ENCODE measurements around the gene REEP1.

Gene REEP1

GRCh38 chr2:86243950-86244733, 93.3 kb downstream of the REEP1 start:
- peak; percentile 3 for TF ChIP-seq CTCF (conservative IDR thresholded peaks at IDR 0.05; ENCODE audit: control insufficient read depth, insufficient read depth, low read depth, low read length)
- no peak for DNase-seq (ENCODE audit: low read depth)
- no peak overlapping the region for H3K4me3 ChIP-seq (ENCODE audit: control insufficient read depth, low read depth, low read length)

- DNase-seq (ENCODE audit: low read depth) = no peak
- H3K4me3 ChIP-seq (ENCODE audit: control insufficient read depth, low read depth, low read length) = no peak overlapping the region
- TF ChIP-seq CTCF (conservative IDR thresholded peaks at IDR 0.05; ENCODE audit: control insufficient read depth, insufficient read depth, low read depth, low read length) = no peak
These were observed 94.2 kb downstream of the REEP1 start for GRCh38 chr2:86243272-86243671.

GRCh38 chr2:86241611-86242010, 95.8 kb downstream of the REEP1 start:
- DNase-seq (ENCODE audit: low read depth) = no peak
- H3K4me3 ChIP-seq (ENCODE audit: control insufficient read depth, low read depth, low read length) = no peak overlapping the region
- no peak for TF ChIP-seq CTCF (conservative IDR thresholded peaks at IDR 0.05; ENCODE audit: control insufficient read depth, insufficient read depth, low read depth, low read length)

GRCh38 chr2:86240251-86240650, 97.2 kb downstream of the REEP1 start:
- no peak overlapping the region for H3K4me3 ChIP-seq (ENCODE audit: control insufficient read depth, low read depth, low read length)
- TF ChIP-seq CTCF (conservative IDR thresholded peaks at IDR 0.05; ENCODE audit: control insufficient read depth, insufficient read depth, low read depth, low read length) = no peak
- no peak for DNase-seq (ENCODE audit: low read depth)

- H3K4me3 ChIP-seq (ENCODE audit: control insufficient read depth, low read depth, low read length) = no peak overlapping the region
- DNase-seq (ENCODE audit: low read depth) = no peak
- no peak for TF ChIP-seq CTCF (conservative IDR thresholded peaks at IDR 0.05; ENCODE audit: control insufficient read depth, insufficient read depth, low read depth, low read length)
These were observed 97.7 kb downstream of the REEP1 start for GRCh38 chr2:86239745-86240144.

GRCh38 chr2:86239326-86239725, 98.1 kb downstream of the REEP1 start:
- DNase-seq (ENCODE audit: low read depth) = no peak
- TF ChIP-seq CTCF (conservative IDR thresholded peaks at IDR 0.05; ENCODE audit: control insufficient read depth, insufficient read depth, low read depth, low read length) = no peak
- H3K4me3 ChIP-seq (ENCODE audit: control insufficient read depth, low read depth, low read length) = no peak overlapping the region
